Measurements from ENCODE around the gene GPR156.

GPR156 gene

GRCh38 chr3:120119846-120120510 lies 165.0 kb downstream of the GPR156 start:
- CTCF ChIA-PET = no interaction called here

More at GRCh38 chr3:120119846-120120510, 165.0 kb downstream of the GPR156 start:
- Histone ChIP-seq H3K4me1 (ENCODE audit: control insufficient read depth, insufficient read depth, low read length) (no peaks in the 10 kb centered on the region), H3K27ac (ENCODE audit: extremely low read depth, low read depth, low read length) (no peak overlapping the region), H3K4me3 (ENCODE audit: low read depth, low read length) (no peak overlapping the region), H3K36me3 (ENCODE audit: control insufficient read depth in 2 of 2, insufficient read depth in 1 of 2, low read length in 2 of 2) (no peaks in the 10 kb centered on the region), H3K9me3 (ENCODE audit: control insufficient read depth, insufficient read depth, low read depth, low read length) (no peaks in the 10 kb centered on the region)
- POLR2A ChIA-PET = interaction anchor here (1.2 kb wide), 1 partner anchor 24 kb away, joined by 3 read pairs; no protein-coding TSS in a partner anchor
- no peak for TF ChIP-seq ZNF510 (tag by site-specific recombination; IDR thresholded peaks at IDR 0.05; ENCODE audit: insufficient replicate concordance)
- TF ChIP-seq ZNF239 (tag by site-specific recombination; IDR thresholded peaks at IDR 0.05) = no peak
- no peak for TF ChIP-seq AEBP2 (tag by site-specific recombination; IDR thresholded peaks at IDR 0.05; ENCODE audit: borderline replicate concordance)
- no peak for TF ChIP-seq ZXDB (tag by site-specific recombination; IDR thresholded peaks at IDR 0.05)
- no peak for TF ChIP-seq ZNF138 (tag by site-specific recombination; IDR thresholded peaks at IDR 0.05; ENCODE audit: borderline replicate concordance)
- no peak for TF ChIP-seq ZBTB1 (tag by site-specific recombination; IDR thresholded peaks at IDR 0.05)
- no peak for TF ChIP-seq MEIS1 (CRISPR knock-in tag; IDR thresholded peaks at IDR 0.05; ENCODE audit: borderline replicate concordance)
- TF ChIP-seq ZNF600 (tag by site-specific recombination; IDR thresholded peaks at IDR 0.05) = no peak
- TF ChIP-seq ZNF488 (tag by site-specific recombination; IDR thresholded peaks at IDR 0.05) = no peak
- no peak for TF ChIP-seq KLF8 (tag by site-specific recombination; IDR thresholded peaks at IDR 0.05)
- TF ChIP-seq KLF16 (tag by site-specific recombination; IDR thresholded peaks at IDR 0.05) = no peak
- TF ChIP-seq ZNF175 (tag by site-specific recombination; IDR thresholded peaks at IDR 0.05) = no peak
- no peak for TF ChIP-seq ZNF140 (tag by site-specific recombination; IDR thresholded peaks at IDR 0.05)
